A673 (cell line): ENCODE measurements around the gene C10orf90.

Experiments used
- EZH2 ChIP-seq: fragments of 200-600 bp; sonication (generic); IDR thresholded peaks from 2 replicates; pipeline ENCODE4 v1.6.1; 2017; ENCODE audit warnings: borderline replicate concordance, low read depth, mild to moderate bottlenecking, mixed read lengths, antibody characterized with exemption, low read length; ENCODE audit not compliant: poor library complexity, severe bottlenecking
- TF ChIP-seq, protein P1 (sequence below): fragments of 300-800, 200-600 bp; sonication (generic); conservative IDR thresholded peaks from 2 replicates; pipeline ENCODE4 v1.5.1; 2017; ENCODE audit warnings: low read depth, mild to moderate bottlenecking, antibody characterized with exemption, low read length, moderate library complexity, mixed read lengths

- TF ChIP-seq, protein P1, sequence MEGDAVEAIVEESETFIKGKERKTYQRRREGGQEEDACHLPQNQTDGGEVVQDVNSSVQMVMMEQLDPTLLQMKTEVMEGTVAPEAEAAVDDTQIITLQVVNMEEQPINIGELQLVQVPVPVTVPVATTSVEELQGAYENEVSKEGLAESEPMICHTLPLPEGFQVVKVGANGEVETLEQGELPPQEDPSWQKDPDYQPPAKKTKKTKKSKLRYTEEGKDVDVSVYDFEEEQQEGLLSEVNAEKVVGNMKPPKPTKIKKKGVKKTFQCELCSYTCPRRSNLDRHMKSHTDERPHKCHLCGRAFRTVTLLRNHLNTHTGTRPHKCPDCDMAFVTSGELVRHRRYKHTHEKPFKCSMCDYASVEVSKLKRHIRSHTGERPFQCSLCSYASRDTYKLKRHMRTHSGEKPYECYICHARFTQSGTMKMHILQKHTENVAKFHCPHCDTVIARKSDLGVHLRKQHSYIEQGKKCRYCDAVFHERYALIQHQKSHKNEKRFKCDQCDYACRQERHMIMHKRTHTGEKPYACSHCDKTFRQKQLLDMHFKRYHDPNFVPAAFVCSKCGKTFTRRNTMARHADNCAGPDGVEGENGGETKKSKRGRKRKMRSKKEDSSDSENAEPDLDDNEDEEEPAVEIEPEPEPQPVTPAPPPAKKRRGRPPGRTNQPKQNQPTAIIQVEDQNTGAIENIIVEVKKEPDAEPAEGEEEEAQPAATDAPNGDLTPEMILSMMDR: no peak
- no peak for TF ChIP-seq EZH2
These were observed 111.6 kb downstream of the C10orf90 start for GRCh38 chr10:126558881-126559280.
